Mammary epithelial cell (primary cell): ENCODE results near the gene ANKRD28.

Source experiments
- EZH2 ChIP-seq: IDR thresholded peaks from 2 replicates; pipeline ENCODE4 v1.6.1; 2012; ENCODE audit warnings: low read length, inconsistent platforms, borderline replicate concordance
- TF ChIP-seq, protein P1 (sequence below), 2 donors: IDR thresholded peaks in 1 of 2; conservative IDR thresholded peaks in 1 of 2; 2 replicates each; pipeline ENCODE4 v1.5.1; 2011 to 2012; ENCODE audit warnings: inconsistent platforms in 2 of 2, low read length in 2 of 2, mild to moderate bottlenecking in 2 of 2, control low read depth in 1 of 2, low read depth in 1 of 2; ENCODE audit not compliant: insufficient read depth in 1 of 2; ENCODE audit errors: extremely low read depth in 1 of 2

DNA sequence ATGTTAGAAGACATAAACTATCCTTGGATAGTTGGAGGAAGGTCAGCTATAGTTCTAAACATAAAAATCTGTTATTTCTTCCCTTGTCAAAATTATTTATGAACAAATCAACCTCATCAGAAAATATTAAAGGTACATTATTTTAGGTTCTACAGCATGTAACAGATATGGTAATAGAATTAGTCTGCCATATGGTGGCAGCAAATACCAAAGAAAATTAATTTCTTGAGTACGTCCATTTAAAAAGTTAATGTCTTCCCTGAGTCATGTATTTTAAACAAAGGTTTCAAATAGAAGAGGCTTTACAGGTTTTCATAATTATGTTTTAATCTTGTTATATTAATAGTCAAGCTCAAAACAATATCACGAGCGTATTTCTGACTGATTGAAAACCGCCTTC lies 17.9 kb upstream of the ANKRD28 start:
- TF ChIP-seq, protein P1, sequence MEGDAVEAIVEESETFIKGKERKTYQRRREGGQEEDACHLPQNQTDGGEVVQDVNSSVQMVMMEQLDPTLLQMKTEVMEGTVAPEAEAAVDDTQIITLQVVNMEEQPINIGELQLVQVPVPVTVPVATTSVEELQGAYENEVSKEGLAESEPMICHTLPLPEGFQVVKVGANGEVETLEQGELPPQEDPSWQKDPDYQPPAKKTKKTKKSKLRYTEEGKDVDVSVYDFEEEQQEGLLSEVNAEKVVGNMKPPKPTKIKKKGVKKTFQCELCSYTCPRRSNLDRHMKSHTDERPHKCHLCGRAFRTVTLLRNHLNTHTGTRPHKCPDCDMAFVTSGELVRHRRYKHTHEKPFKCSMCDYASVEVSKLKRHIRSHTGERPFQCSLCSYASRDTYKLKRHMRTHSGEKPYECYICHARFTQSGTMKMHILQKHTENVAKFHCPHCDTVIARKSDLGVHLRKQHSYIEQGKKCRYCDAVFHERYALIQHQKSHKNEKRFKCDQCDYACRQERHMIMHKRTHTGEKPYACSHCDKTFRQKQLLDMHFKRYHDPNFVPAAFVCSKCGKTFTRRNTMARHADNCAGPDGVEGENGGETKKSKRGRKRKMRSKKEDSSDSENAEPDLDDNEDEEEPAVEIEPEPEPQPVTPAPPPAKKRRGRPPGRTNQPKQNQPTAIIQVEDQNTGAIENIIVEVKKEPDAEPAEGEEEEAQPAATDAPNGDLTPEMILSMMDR (conservative IDR thresholded peaks at IDR 0.05 in 1 of 2, IDR thresholded peaks at IDR 0.05 in 1 of 2; ENCODE audit: extremely low read depth in 1 of 2, insufficient read depth in 1 of 2, low read depth in 1 of 2, low read length in 2 of 2): peak in 1 of 2 donors; percentile 31
- no peak for TF ChIP-seq EZH2
